H1 (cell line): ENCODE data around the gene WIPI1. TPM values are rescaled to one million over a fixed set of nuclear protein-coding genes. Genes with fewer than 3 reads are reported as not detected.

Source experiments
- CTCF ChIA-PET: fragments of 300-600 bp; sonication (Branson Sonifier 250); formaldehyde crosslinking; loops from one replicate; lab custom pipeline; 2021; ENCODE audit not compliant: partially characterized antibody; lab: Charles Lee
- POLR2A ChIA-PET: fragments of 300-600 bp; sonication (Branson Sonifier 250); formaldehyde crosslinking; loops from one replicate; lab custom pipeline; 2021; ENCODE audit warnings: inconsistent platforms; ENCODE audit not compliant: partially characterized antibody; lab: Charles Lee
- DNase-seq, 2 experiments: peaks; one replicate each; pipeline versions ENCODE4 v3.0.0 to v3.0.0-alpha.2; 2010 to 2022; ENCODE audit warnings: low spot score in 2 of 2, low read depth in 1 of 2, mixed read lengths in 1 of 2
- FAIRE-seq: peaks from 2 replicates; lab custom pipeline; 2011; peaks lifted over from hg19 to GRCh38; lab: Jason Lieb, UNC
- H2AFZ ChIP-seq: 2 replicates; pipeline ENCODE4 v1.8.1; 2012; ENCODE audit warnings: low read length, inconsistent platforms
- H2AK5ac ChIP-seq: 2 replicates; pipeline ENCODE4 v1.6.1; 2013; ENCODE audit warnings: low read depth, low read length
- H2BK120ac ChIP-seq: replicated peaks from 2 replicates; pipeline ENCODE3; 2013; ENCODE audit warnings: low read depth, low read length, inconsistent platforms
- H2BK12ac ChIP-seq: 2 replicates; pipeline ENCODE4 v1.6.1; 2013; ENCODE audit warnings: low read depth, low read length
- H2BK15ac ChIP-seq: 2 replicates; pipeline ENCODE4 v1.6.1; 2013; ENCODE audit warnings: low read length
- H2BK20ac ChIP-seq: 2 replicates; pipeline ENCODE4 v1.6.1; 2013; ENCODE audit warnings: low read length
- H2BK5ac ChIP-seq: 2 replicates; pipeline ENCODE4 v1.6.1; 2013; ENCODE audit warnings: low read depth, low read length
- H3K14ac ChIP-seq: 2 replicates; pipeline ENCODE4 v1.6.1; 2013; ENCODE audit warnings: inconsistent platforms; ENCODE audit not compliant: insufficient read length
- H3K18ac ChIP-seq: 2 replicates; pipeline ENCODE4 v1.6.1; 2013; ENCODE audit warnings: low read length; ENCODE audit errors: extremely low read depth
- H3K23ac ChIP-seq: 2 replicates; pipeline ENCODE4 v1.6.1; 2013; ENCODE audit warnings: inconsistent platforms; ENCODE audit not compliant: insufficient read length
- H3K23me2 ChIP-seq: 2 replicates; pipeline ENCODE4 v1.6.1; 2013; ENCODE audit warnings: low read depth, low read length
- H3K27ac ChIP-seq: 2 replicates; pipeline ENCODE4 v1.6.1; 2011; ENCODE audit warnings: low read depth, low read length, inconsistent platforms
- H3K27me3 ChIP-seq, 4 experiments: replicated peaks in 1 of 4; 1 replicate in 1 of 4; 2 replicates in 3 of 4; pipeline versions ENCODE4 v1.6.1 to v1.8.1; 2011 to 2013; ENCODE audit warnings: low read length in 3 of 4, mild to moderate bottlenecking in 3 of 4, inconsistent platforms in 2 of 4, mixed read lengths in 2 of 4, moderate library complexity in 1 of 4; ENCODE audit not compliant: control insufficient read depth in 3 of 4, insufficient read depth in 3 of 4; ENCODE audit errors: extremely low read depth in 1 of 4
- H3K36me3 ChIP-seq, 4 experiments: 2 replicates each; pipeline versions ENCODE4 v1.6.1 to v1.8.1; 2011 to 2013; ENCODE audit warnings: mild to moderate bottlenecking in 4 of 4, low read length in 3 of 4, moderate library complexity in 2 of 4, control low read depth in 1 of 4, inconsistent platforms in 1 of 4; ENCODE audit not compliant: insufficient read depth in 4 of 4, control insufficient read depth in 2 of 4
- H3K4ac ChIP-seq: replicated peaks from 2 replicates; pipeline ENCODE3; 2013; ENCODE audit warnings: low read length, low read depth, mixed read lengths, inconsistent platforms; ENCODE audit not compliant: insufficient read length
- H3K4me1 ChIP-seq, 4 experiments: replicated peaks in 1 of 4; 1 replicate in 1 of 4; 2 replicates in 3 of 4; pipeline versions ENCODE4 v1.6.1 to v1.8.1; 2011 to 2013; ENCODE audit warnings: low read length in 3 of 4, inconsistent platforms in 2 of 4, mixed read lengths in 1 of 4; ENCODE audit not compliant: insufficient read depth in 4 of 4, control insufficient read depth in 3 of 4
- H3K4me2 ChIP-seq, 2 experiments: 2 replicates each; pipeline versions ENCODE4 v1.6.1 to v1.8.1; 2011 to 2013; ENCODE audit warnings: low read depth in 2 of 2, low read length in 2 of 2, control low read depth in 1 of 2, inconsistent platforms in 1 of 2, mild to moderate bottlenecking in 1 of 2; ENCODE audit not compliant: insufficient read depth in 1 of 2
- H3K4me3 ChIP-seq, 4 experiments: fragments of 200-600, 300-600 bp in 1 of 4; sonication (generic), shearing (Covaris generic), sonication (Bioruptor Twin) in 1 of 4; 2 replicates each; pipeline versions ENCODE4 v1.5.1 to v1.8.1; 2011 to 2016; ENCODE audit warnings: low read length in 4 of 4, low read depth in 3 of 4, control low read depth in 2 of 4, inconsistent platforms in 2 of 4, mild to moderate bottlenecking in 2 of 4, mixed read lengths in 1 of 4, moderate library complexity in 1 of 4; ENCODE audit not compliant: insufficient read depth in 2 of 4; ENCODE audit errors: extremely low read depth in 1 of 4
- H3K56ac ChIP-seq: replicated peaks from 2 replicates; pipeline ENCODE3; 2013; ENCODE audit warnings: low read depth, mild to moderate bottlenecking, mixed read lengths, low read length, inconsistent platforms; ENCODE audit not compliant: insufficient read length
- H3K79me1 ChIP-seq: 2 replicates; pipeline ENCODE4 v1.6.1; 2013; ENCODE audit warnings: low read depth, low read length, control low read depth
- H3K79me2 ChIP-seq, 2 experiments: 2 replicates each; pipeline versions ENCODE4 v1.6.1 to v1.8.1; 2012 to 2013; ENCODE audit warnings: low read length in 2 of 2, mild to moderate bottlenecking in 2 of 2, inconsistent platforms in 1 of 2; ENCODE audit not compliant: insufficient read depth in 2 of 2, control insufficient read depth in 1 of 2
- H3K9ac ChIP-seq, 4 experiments: replicated peaks in 1 of 4; 1 replicate in 1 of 4; 2 replicates in 3 of 4; pipeline versions ENCODE4 v1.6.1 to v1.8.1; 2011 to 2013; ENCODE audit warnings: low read depth in 3 of 4, low read length in 3 of 4, control low read depth in 2 of 4, mild to moderate bottlenecking in 2 of 4, moderate library complexity in 2 of 4, inconsistent platforms in 1 of 4; ENCODE audit errors: extremely low read depth in 1 of 4
- H3K9me3 ChIP-seq, 2 experiments: 2 replicates each; pipeline versions ENCODE4 v1.6.1 to v1.8.1; 2012 to 2013; ENCODE audit warnings: mild to moderate bottlenecking in 2 of 2, moderate library complexity in 2 of 2, control low read depth in 1 of 2, inconsistent platforms in 1 of 2, low read depth in 1 of 2, low read length in 1 of 2, mixed read lengths in 1 of 2; ENCODE audit not compliant: insufficient read depth in 2 of 2
- H4K20me1 ChIP-seq, 2 experiments: replicated peaks in 1 of 2; 2 replicates each; pipeline versions ENCODE3 to v1.8.1; 2011 to 2013; ENCODE audit warnings: inconsistent platforms in 2 of 2, low read length in 2 of 2, mild to moderate bottlenecking in 1 of 2; ENCODE audit not compliant: insufficient read depth in 2 of 2, control insufficient read depth in 1 of 2
- H4K5ac ChIP-seq: 2 replicates; pipeline ENCODE4 v1.6.1; 2013; ENCODE audit warnings: low read length, low read depth, mixed read lengths, inconsistent platforms; ENCODE audit not compliant: insufficient read length
- H4K8ac ChIP-seq: 2 replicates; pipeline ENCODE4 v1.8.0; 2013; ENCODE audit warnings: mild to moderate bottlenecking, moderate library complexity, low read length, inconsistent platforms; ENCODE audit not compliant: insufficient read depth; ENCODE audit errors: extremely low read depth
- H4K91ac ChIP-seq: replicated peaks from 2 replicates; pipeline ENCODE3; 2013; ENCODE audit warnings: low read length, mixed read lengths, inconsistent platforms; ENCODE audit not compliant: insufficient read length
- ATF3 ChIP-seq: IDR thresholded peaks from 2 replicates; pipeline ENCODE4 v1.6.1; 2011; ENCODE audit warnings: low read depth, mild to moderate bottlenecking, low read length; ENCODE audit not compliant: insufficient read depth
- CBX5 ChIP-seq: fragments of 300-800, 300-1000 bp; sonication (generic); IDR thresholded peaks from 2 replicates; pipeline ENCODE4 v1.7.1; 2016; ENCODE audit warnings: antibody characterized with exemption, low read length, low read depth
- CBX8 ChIP-seq: fragments of 300-800, 300-1000 bp; sonication (generic); IDR thresholded peaks from 2 replicates; pipeline ENCODE4 v1.7.1; 2016; ENCODE audit warnings: low read depth, low read length, borderline replicate concordance
- CTBP2 ChIP-seq: IDR thresholded peaks from 2 replicates; pipeline ENCODE4 v1.7.0; 2011; ENCODE audit warnings: borderline replicate concordance, mild to moderate bottlenecking, moderate library complexity, mixed read lengths, low read length; ENCODE audit not compliant: insufficient read depth, insufficient read length
- FOSL1 ChIP-seq: IDR thresholded peaks from 2 replicates; pipeline ENCODE4 v1.6.1; 2011; ENCODE audit warnings: mild to moderate bottlenecking, low read depth, low read length, moderate library complexity; ENCODE audit not compliant: insufficient read depth
- HDAC6 ChIP-seq: IDR thresholded peaks from one replicate; pipeline ENCODE4 v1.7.1; 2012; ENCODE audit warnings: low read depth, mild to moderate bottlenecking, inconsistent platforms, low read length, moderate library complexity
- JUND ChIP-seq: IDR thresholded peaks from 2 replicates; pipeline ENCODE4 v1.6.1; 2011; ENCODE audit warnings: mild to moderate bottlenecking, improper control_type of control experiment, low read length
- NRF1 ChIP-seq: IDR thresholded peaks from 2 replicates; pipeline ENCODE4 v1.6.1; 2011; ENCODE audit warnings: mild to moderate bottlenecking, low read depth, low read length, improper control_type of control experiment
- PHF8 ChIP-seq: fragments of 200-600 bp; sonication (generic); conservative IDR thresholded peaks from 2 replicates; pipeline ENCODE4 v1.7.1; 2012; ENCODE audit warnings: low read depth, mild to moderate bottlenecking, inconsistent platforms, low read length, moderate library complexity
- RBBP5 ChIP-seq: IDR thresholded peaks from 2 replicates; pipeline ENCODE4 v1.7.1; 2012; ENCODE audit warnings: low read depth, mild to moderate bottlenecking, inconsistent platforms, low read length, moderate library complexity, borderline replicate concordance
- RNF2 ChIP-seq: fragments of 200-900, 300-1000 bp; sonication (generic); IDR thresholded peaks from 2 replicates; pipeline ENCODE4 v1.7.1; 2016; ENCODE audit warnings: borderline replicate concordance, low read depth, mild to moderate bottlenecking, antibody characterized with exemption, low read length; ENCODE audit not compliant: poor library complexity, severe bottlenecking; ENCODE audit errors: missing control alignments
- TBP ChIP-seq: IDR thresholded peaks from 2 replicates; pipeline ENCODE4 v1.6.1; 2011; ENCODE audit warnings: low read depth, low read length, improper control_type of control experiment
- WGBS, 2 experiments: shearing (Covaris generic) in 1 of 2; methylation state at CpG; one replicate each; pipeline versions ENCODE4 v1.1.6 to v1.1.7; 2013 to 2015; ENCODE audit warnings: low lambda C conversion rate in 2 of 2, mixed read lengths in 2 of 2, inconsistent platforms in 1 of 2, low coverage in 1 of 2, missing lambda C conversion rate in 1 of 2; ENCODE audit not compliant: insufficient replicate concordance in 2 of 2, insufficient coverage in 1 of 2, insufficient read length in 1 of 2; ENCODE audit errors: extremely low coverage in 1 of 2, missing lambda C conversion rate in 1 of 2; 5-methylcytosine and 5-hydroxymethylcytosine counted together
- polyA plus RNA-seq, 7 experiments: library from polyadenylated mRNA; depleted of rRNA in 3 of 7; stranded (reverse) in 5 of 7; unstranded in 2 of 7; fragments of >200 nt in 5 of 7; fragments of 200-250 nt in 2 of 7; gene quantifications; 1 replicate in 5 of 7; 2 replicates in 1 of 7; 4 replicates in 1 of 7; pipeline versions ENCODE4 v1.2.1 to v1.2.3, GENCODE V29; 2011 to 2013; ENCODE audit warnings: missing spikeins in 2 of 7, mixed read lengths in 2 of 7
- total RNA-seq: library from RNA; stranded (reverse); fragmentation: NEBNext Ultra II Directional; extraction: Animal tissue kit (Norgen Biotek cat#: 25700); gene quantifications from 2 replicates; pipeline ENCODE4 v1.2.1, GENCODE V29; 2021
- TF ChIP-seq, protein P1 (sequence below): IDR thresholded peaks from 2 replicates; pipeline ENCODE4 v1.6.1; 2012; ENCODE audit warnings: inconsistent platforms

The WIPI1 gene
- total and polyA plus RNA-seq, 2 of the 8 experiments (the other 6 are each of a cell fraction or from before 2014, with no cell fraction given) = 16.6 to 17.4 TPM

DNA sequence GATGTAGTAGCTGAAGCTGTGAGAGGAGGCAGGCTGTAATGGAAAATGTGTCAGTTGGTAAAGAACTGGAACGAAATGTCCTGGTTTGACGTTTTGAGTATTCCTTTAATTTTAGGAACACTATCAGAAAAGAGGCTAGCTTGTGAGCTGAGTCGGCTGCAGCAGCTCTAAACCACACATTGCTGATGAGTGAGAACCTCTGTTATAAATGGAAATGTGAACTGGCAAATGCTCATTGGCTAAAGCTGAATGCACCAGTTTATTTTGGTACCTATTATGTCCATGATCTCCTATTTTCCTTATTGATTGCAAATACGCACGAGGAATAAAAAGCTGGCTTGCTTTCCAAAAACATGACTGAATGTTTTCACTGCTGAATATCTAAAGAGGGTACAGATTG lies 11.0 kb upstream of the WIPI1 start:
- H3K27ac ChIP-seq = no peak overlapping the region
- CTCF ChIA-PET = interaction anchor here (0.6 to 4.9 kb wide), 10 partner anchors 10 to 306 kb away, joined by 3 to 19 read pairs (median 4); partner anchors contain the start of genes FAM20A and WIPI1
- TF ChIP-seq FOSL1 = no peak
- TF ChIP-seq CTBP2 = no peak
- TF ChIP-seq CBX5 = no peak
- TF ChIP-seq NRF1 = no peak
- no peak for TF ChIP-seq RNF2
- no peak for TF ChIP-seq RBBP5
- no peak for TF ChIP-seq TBP
- TF ChIP-seq JUND = no peak
- TF ChIP-seq ATF3 = no peak
- TF ChIP-seq, protein P1, sequence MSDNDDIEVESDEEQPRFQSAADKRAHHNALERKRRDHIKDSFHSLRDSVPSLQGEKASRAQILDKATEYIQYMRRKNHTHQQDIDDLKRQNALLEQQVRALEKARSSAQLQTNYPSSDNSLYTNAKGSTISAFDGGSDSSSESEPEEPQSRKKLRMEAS = no peak
- no peak for TF ChIP-seq CBX8
- no peak for TF ChIP-seq PHF8
- no peak for TF ChIP-seq HDAC6

More for the DNA sequence above, 11.0 kb upstream of the WIPI1 start:
- Histone ChIP-seq H3K4me1 (peaks cover 0 to 3% (median 0%) of the 10 kb centered on the region in 4 experiments; a peak in 3 of 7 replicates), H2BK15ac (no peak overlapping the region), H4K20me1 (no peaks in the 10 kb centered on the region), H3K79me2 (no peaks in the 10 kb centered on the region), H3K79me1 (no peaks in the 10 kb centered on the region), H2BK5ac (no peak overlapping the region), H2BK12ac (no peak overlapping the region), H3K18ac (no peak overlapping the region), H3K9me3 (no peaks in the 10 kb centered on the region), H3K23ac (no peak overlapping the region), H2AFZ (no peak overlapping the region), H3K23me2 (no peaks in the 10 kb centered on the region), H3K14ac (no peak overlapping the region), H3K36me3 (no peaks in the 10 kb centered on the region), H2BK120ac (no peak overlapping the region), H2AK5ac (no peak overlapping the region), H3K4ac (no peak overlapping the region), H4K5ac (no peak overlapping the region), H3K4me2 (no peak overlapping the region), H3K27me3 (no peaks in the 10 kb centered on the region), H3K9ac (no peak overlapping the region), H4K91ac (no peak overlapping the region), H3K4me3 (no peak overlapping the region), H2BK20ac (no peak overlapping the region), H4K8ac (no peak overlapping the region), H3K56ac (no peak overlapping the region)
- WGBS, 2 experiments = 81% methylated on average over 5 of the region's 5 CpGs; no CpG with 5 or more reads in 1 of the 2 experiments
- POLR2A ChIA-PET = no interaction called here
- FAIRE-seq (no peak), DNase-seq (no peak)
